Nucleus accumbens (tissue), 56 donors: ENCODE results near the gene KCNJ1.

Source experiments
- DNase-seq, 56 donors: peaks; one replicate each; lab custom pipeline; 2025; lab: John Stamatoyannopoulos, UW

KCNJ1 gene

DNA sequence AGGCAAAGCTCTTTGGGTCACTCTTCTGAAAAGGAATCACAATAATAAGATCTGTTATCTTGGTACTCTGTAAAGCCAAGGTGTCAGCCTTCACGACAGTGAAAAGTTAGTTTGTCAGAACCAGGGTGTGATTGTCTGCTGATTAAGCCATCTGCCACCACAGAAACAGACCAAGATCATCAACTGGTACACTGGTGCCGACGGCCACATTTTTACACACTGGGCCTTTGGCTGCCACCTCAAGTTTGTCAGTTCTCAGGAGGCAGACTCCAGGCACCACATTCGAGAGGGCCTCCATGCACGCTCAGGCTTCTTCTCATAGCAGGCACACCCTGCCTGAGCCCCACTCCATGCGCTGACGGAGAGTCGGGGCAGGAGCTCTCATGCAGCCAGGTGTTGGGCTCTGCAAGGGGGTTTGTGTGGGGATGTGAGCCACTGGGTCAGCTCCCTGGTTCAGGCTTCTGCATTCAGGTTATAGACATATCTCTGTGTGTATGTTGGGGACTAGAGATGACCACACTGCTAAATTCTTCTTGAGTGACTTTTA lies 66.2 kb downstream of the KCNJ1 start:
- no peak for DNase-seq

DNA sequence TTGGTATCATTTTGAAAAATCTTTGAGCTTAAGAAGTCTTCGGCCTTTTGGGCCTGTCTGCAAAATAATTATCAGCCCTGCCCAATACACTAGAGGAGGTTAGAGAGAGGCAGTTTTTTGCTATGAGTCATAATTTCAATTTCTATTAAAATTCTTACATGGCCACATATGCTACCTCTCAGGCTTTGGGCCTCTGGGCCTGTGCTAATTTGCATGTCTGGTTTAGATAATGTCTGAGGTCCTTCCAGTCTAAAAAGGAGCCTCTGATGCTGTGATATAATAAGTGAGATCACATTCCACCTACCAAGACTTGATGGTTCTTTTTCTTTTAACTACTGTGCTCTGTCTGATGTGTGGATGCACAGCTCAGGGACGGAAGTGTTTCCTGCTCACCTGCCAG lies 70.8 kb downstream of the KCNJ1 start:
- DNase-seq, result no peak

DNA sequence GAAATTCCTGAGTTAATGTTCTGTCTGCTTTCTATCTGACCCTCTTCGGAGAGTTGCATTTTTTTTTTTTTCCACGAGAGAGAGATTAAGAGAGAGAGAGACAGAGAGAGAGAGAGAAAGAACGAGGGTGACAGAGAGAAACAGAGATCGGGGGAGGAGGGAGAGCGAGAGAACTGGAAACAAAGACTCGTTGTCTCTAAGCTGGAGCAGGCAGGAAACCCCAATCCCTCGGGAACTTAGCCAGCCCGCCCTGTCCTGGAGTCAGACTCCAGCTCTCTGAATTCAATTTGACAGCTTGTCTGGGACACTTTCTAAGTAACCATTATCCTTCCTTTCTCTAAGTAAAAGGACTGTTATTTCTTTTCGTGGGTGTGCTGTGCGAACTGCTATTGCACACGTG lies 76.9 kb downstream of the KCNJ1 start:
- DNase-seq, result peak in 51 of 56 donors; percentile 5 to 89 (median 57)

GRCh38 chr11:128789497-128790150 lies 77.5 kb downstream of the KCNJ1 start:
- DNase-seq, result no peak
